ENCODE measurements around the gene CLVS2.

- TF ChIP-seq CTCF (IDR thresholded peaks at IDR 0.05 in 8 of 11, conservative IDR thresholded peaks at IDR 0.05 in 3 of 11) (no peak), POLR2AphosphoS5 (IDR thresholded peaks at IDR 0.05) (no peak), POLR2A (IDR thresholded peaks at IDR 0.05) (no peak)
Observed at GRCh38 chr6:123089226-123089625, 93.2 kb downstream of the CLVS2 start.
